ENCODE measurements around the gene ACE2.

ACE2 gene

DNA sequence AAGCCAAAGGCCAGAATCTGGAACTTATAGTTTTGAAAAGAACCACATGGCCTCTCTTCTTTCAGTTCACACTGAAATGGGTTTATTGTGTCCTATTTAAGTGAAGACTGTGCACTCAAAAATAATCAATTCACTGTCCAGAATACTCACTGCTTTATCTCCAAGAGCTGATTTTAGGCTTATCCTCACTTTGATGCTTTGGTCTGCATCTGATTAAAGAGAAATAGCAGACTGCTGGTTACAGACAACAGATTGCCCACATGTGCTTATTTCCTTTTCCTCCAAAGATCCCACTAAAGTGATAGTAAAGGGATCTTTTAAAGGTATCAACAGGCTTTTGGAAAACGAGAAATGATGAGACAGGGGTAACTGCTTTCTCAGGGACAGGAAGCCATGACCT, 30.6 kb downstream of the ACE2 start:
- no peak for DNase-seq

DNA sequence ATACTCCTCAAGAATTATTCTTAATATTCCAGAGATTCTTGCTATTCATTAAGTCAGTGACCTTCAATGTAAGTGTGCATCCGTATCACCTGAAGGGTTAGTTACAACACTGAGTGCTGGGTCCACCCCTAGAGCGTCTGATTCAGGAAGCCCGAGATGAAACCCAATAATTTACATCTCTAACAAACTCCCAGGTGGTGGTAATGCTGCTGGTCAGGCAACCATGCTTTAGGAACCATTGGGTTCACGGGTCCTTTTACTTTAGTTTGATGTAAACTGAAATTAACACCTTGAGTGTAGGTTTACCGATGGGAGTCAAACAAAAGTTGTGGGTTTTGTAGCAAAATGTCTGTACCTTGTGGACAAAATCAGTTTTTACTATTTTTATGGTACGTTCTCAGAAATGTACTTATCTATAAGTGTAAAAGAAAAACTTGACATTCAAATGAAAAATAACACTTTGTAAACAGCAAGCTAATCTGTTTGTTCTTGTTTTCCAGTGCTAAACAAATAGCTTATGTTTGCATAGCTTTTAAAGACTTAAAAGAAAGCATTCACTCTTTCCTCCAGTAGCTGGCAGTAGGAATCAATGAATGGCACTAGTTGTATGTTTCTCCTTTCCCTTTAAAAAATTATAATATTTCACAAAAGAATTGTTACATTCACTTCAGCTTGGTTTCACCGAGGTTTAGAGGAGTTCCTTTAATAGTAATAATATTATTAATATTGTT, 32.7 kb downstream of the ACE2 start:
- no peak for DNase-seq

DNA sequence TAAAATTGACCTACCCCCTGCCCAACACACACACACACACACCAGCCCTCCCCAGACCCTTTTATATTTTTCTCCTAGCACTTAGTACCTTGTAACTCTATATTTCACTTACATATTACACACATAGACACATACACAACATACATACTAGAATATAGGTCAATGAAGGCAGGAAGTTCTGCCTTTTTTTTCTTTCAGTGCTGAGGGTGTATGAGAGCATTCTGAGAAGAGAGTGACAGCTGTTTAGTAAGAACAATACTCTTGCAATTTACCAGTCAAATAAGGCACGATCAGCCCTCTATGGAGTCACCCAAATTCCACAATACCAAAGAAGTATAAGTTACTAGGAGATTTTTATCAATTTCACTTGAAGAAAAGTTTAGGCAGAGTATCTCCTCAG, 33.5 kb downstream of the ACE2 start:
- DNase-seq, result no peak

DNA sequence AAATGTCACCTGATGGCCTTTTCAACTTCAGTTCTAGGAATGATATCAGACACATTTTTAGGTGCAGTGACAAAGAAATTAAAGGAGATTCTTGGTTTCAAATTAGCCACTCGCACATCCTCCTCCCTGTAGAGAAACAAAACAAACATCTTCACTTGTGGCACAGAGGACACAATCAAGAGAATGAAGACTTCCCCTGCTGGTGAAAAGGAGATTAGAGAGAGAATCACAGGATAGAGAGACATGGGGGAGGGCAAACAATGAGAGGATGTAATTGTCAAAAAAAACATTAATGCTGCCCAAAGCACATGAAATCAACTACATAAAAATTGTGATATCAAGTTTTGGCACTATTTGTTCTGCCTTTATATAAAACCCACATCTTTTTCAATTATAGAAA, 34.5 kb downstream of the ACE2 start:
- no peak for DNase-seq

GRCh38 chrX:15564981-15565579, 35.7 kb downstream of the ACE2 start:
- peak; percentile 40 for DNase-seq

DNA sequence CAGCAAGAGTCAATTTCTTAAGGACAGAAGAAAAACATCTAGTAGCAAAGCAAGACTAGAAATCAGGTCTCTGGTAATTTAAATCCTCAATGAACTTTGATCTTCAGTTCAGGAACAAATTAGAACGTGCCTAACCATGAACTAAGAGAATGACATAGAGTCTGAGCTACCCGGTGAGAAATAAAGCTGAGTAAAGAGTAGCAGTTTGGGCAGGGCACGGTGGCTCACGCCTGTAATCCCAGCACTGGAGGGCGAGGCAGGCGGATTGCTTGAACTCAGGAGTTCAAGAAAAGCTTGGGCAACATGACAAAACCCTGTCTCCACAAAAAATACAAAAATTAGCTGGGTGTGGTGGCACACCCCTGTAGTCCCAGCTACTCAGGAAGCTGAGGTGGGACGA, 37.7 kb downstream of the ACE2 start:
- no peak for DNase-seq

DNA sequence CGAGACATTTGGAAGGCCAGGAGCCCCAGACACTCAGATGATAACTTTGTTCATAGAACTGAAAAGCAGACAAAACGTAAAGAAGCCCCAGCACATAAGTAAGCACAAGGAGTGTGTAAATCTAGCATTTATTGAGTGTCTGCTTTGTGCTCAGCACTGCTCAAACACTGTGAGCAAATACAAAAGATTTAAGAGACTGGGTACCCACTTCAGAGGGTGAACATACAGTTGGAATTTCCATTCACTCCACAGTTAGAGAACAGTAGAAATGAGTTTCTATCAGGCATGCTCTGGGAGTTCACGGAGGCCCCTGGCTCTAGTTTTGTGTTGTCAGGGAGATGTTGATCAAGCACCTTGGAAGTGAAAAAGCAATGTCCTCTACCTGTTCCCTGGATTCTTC, 39.8 kb downstream of the ACE2 start:
- DNase-seq, result no peak

DNA sequence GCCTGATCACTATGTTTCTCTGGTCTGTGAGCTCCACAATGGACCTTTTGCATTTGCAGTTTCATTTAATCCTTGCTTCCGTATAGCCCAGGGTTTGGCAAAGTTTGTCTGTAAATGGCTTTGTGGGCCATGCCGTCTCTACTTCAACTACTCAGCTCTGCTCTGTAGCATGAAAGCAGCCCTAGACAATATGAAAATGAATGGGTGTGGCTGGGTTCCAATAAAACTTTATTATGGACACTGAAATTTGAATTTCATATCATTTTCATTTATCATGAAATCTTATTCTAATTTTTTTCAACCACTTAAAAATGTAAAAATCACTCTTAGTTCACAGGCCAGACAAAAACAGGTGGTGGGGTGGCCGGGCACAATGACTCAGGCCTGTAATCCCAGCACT, 41.5 kb downstream of the ACE2 start:
- no peak for DNase-seq

- DNase-seq, result no peak
These were observed 51.4 kb downstream of the ACE2 start for GRCh38 chrX:15549189-15550012.

GRCh38 chrX:15547356-15547755, 53.4 kb downstream of the ACE2 start:
- no peak for DNase-seq

DNA sequence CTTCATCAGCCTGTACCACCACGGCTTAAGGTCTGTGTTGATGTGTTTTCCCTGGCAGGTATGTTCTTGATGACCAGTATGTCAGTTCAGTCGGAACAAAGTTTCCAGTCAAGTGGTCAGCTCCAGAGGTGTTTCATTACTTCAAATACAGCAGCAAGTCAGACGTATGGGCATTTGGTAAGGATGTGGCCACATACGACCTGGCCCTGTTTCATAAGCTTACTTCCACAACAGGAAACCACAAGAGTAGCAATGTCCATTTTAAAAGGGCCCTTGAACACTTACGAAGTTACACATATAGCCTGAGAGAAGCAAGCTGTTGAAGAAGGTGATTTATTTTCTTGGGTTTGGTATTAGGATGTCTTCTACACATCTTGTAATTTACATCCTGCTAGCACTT, 54.0 kb downstream of the ACE2 start:
- DNase-seq, result no peak

- DNase-seq, result no peak
These were observed 70.4 kb downstream of the ACE2 start for GRCh38 chrX:15530318-15530717.

GRCh38 chrX:15529165-15529564, 71.6 kb downstream of the ACE2 start:
- DNase-seq, result no peak

DNA sequence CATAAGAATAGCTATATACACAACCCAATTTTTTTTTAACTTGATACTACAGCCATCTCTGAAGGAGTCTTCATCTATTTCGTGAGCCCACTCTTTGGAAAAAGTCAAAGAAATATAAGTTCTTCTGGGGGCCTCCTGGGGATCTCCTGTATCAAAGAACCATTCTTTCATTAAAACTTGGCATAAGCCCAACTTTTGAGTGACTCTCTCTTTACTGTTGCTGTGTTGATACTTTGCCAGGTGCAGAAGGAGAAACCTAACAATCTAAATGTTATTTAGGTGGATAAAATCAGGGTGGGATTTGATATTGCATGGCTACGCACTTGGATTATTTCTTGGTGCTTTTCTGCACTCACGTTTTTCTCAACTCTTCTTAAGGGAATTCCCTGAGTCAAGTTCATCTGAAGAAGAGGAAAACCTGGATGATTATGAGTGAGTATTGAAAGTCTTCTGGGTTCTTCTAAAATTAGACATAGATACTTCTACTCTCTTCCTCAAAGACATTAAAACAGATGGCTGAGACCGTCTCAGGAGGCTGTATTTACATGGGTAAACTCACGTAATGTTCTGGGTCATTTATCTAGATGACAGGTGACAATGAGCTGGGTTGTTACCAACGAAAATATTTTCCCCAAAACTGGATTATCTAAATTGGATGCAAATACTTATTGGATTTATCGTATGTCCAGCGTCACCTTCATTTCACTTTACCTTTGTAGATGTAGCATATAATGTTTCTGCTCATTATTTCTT, 74.9 kb downstream of the ACE2 start:
- peak; percentile 30 for DNase-seq

DNA sequence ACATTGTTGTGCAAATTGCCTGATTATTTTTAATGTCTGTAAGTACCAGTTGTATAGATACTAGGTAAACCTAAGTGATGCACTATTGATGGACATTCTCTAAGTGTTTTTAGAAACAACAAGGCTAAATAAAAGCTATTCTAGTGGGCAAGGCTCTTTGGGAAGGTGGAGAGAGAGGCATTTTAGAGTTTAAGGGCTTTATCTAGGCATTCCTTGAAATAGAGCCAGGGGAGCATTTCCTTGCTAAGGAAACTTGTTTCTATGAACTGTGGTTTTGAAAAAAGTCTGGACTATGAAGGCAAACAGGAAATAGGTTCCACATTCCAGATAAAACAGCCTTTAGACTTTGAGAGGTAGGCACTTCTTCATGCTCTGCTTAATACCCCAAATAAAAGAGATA, 76.3 kb downstream of the ACE2 start:
- DNase-seq, result no peak

GRCh38 chrX:15523088-15523487, 77.7 kb downstream of the ACE2 start:
- DNase-seq, result no peak

DNA sequence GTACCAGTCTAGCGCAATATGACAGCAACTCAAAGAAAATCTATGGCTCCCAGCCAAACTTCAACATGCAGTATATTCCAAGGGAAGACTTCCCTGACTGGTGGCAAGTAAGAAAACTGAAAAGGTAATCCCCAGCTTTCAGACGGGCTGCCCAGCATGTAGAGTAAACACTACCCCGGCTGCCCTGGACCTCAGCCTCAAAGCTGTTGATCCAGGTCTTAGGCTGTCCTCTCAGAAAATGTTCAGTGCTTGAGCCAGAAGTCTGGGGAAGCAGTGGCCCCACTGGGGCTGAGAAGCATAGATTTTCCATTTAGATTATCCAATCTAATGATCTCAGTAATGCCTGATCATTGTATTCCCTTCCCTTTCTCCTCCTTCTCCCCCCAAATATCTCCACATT, 78.3 kb downstream of the ACE2 start:
- no peak for DNase-seq

DNA sequence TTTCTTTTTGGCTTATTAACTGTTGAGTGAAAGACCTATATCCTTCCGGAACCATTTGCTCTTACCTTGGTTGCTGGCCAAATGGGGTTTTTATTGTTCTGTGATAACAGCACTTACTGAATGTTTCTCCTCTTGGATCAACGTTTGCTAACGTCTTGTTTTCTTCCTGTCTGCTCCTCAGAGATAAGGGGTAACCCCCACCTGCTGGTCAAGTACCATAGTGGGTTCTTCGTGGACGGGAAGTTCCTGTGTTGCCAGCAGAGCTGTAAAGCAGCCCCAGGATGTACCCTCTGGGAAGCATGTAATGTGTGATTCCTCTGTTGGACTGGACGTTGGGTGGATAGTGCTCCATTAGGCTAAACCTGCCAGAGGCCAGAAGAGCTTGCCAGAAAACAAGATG, 84.8 kb downstream of the ACE2 start:
- DNase-seq, result no peak

DNA sequence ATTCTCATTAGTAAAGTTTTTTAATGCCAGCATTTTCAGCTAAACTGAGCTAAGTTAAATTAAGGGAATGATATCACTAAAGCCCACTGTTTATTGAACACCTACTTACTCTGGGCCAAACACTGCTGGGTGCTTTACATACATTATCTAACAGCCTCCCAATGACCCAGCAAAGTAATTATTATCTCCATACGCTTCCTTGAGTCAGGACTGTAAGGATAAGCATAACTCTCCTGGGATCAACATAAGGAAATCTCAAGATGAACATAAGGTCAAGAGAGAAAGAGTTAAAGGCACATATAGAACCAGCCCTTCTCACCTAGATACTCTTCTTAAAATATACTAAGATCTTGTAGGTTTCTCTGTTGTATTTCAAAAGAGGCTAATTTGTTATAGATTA, 86.5 kb downstream of the ACE2 start:
- no peak for DNase-seq

DNA sequence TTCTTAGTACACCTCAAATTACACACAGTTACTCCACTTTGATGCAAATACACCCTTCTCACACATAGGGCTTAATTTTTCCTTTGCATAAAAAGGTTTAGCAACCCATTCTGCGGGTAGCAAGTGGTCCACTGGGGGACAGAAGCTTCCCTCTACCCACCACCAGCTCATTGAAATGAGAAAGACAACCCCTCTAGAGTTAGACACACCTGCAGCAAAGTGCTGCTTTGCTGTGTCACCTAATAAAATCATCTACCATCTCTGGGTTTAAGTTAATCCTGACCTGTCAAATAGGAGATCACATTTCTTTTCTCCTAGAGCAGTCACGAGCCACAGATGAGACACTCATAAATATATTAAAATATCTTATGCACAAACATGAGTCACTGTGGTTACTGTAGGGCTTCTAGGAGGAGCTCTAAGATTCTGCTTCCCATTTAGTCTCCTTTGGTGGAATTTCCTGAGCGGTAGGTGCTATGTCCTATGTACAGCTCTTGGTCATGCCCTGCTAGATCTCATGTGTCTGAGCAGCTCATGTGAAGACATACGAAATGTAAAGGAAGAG, 88.3 kb downstream of the ACE2 start:
- no peak for DNase-seq

- no peak for DNase-seq
These were observed 89.2 kb downstream of the ACE2 start for GRCh38 chrX:15511563-15511962.

Data from DMS153 (cell line).